H9 (cell line): ENCODE measurements around the gene ZNHIT1. TPM values are rescaled to one million over a fixed set of nuclear protein-coding genes. Genes with fewer than 3 reads are reported as not detected.

Experiments used
- DNase-seq: peaks from one replicate; pipeline ENCODE4 v3.0.0-alpha.2; 2017
- H2AFZ ChIP-seq: one replicate; pipeline ENCODE4 v1.6.1; 2013; ENCODE audit warnings: mild to moderate bottlenecking, low read length, control low read depth, moderate library complexity
- H2AK5ac ChIP-seq: 2 replicates; pipeline ENCODE4 v1.6.1; 2013; ENCODE audit warnings: low read length, control low read depth, mixed read lengths; ENCODE audit not compliant: insufficient read length
- H2BK120ac ChIP-seq: one replicate; pipeline ENCODE4 v1.6.1; 2013; ENCODE audit warnings: low read depth, mild to moderate bottlenecking, low read length, control low read depth, inconsistent platforms; ENCODE audit not compliant: poor library complexity, severe bottlenecking
- H2BK12ac ChIP-seq: 2 replicates; pipeline ENCODE4 v1.6.1; 2013; ENCODE audit warnings: low read length, control low read depth, mixed read lengths, low read depth; ENCODE audit not compliant: insufficient read length
- H2BK15ac ChIP-seq: 2 replicates; pipeline ENCODE4 v1.6.1; 2013; ENCODE audit warnings: low read depth, low read length, control low read depth
- H2BK20ac ChIP-seq: one replicate; pipeline ENCODE4 v1.6.1; 2013; ENCODE audit warnings: low read depth, mild to moderate bottlenecking, low read length, control low read depth, inconsistent platforms; ENCODE audit not compliant: poor library complexity, severe bottlenecking
- H2BK5ac ChIP-seq: 2 replicates; pipeline ENCODE4 v1.6.1; 2013; ENCODE audit warnings: low read length, control low read depth, mixed read lengths; ENCODE audit not compliant: insufficient read length
- H3K14ac ChIP-seq: 2 replicates; pipeline ENCODE4 v1.6.1; 2013; ENCODE audit warnings: low read length, control low read depth; ENCODE audit not compliant: insufficient read depth
- H3K18ac ChIP-seq: 2 replicates; pipeline ENCODE4 v1.6.1; 2013; ENCODE audit warnings: low read depth, mild to moderate bottlenecking, mixed read lengths, low read length, control low read depth; ENCODE audit not compliant: insufficient read length
- H3K23ac ChIP-seq: 2 replicates; pipeline ENCODE4 v1.6.1; 2013; ENCODE audit warnings: low read length, control low read depth, mixed read lengths, low read depth; ENCODE audit not compliant: insufficient read length
- H3K23me2 ChIP-seq: 2 replicates; pipeline ENCODE4 v1.6.1; 2013; ENCODE audit warnings: low read depth, mild to moderate bottlenecking, mixed read lengths, low read length, control low read depth; ENCODE audit not compliant: insufficient read length, poor library complexity, severe bottlenecking
- H3K27ac ChIP-seq: 2 replicates; pipeline ENCODE4 v1.5.1; 2013; ENCODE audit warnings: low read length, control low read depth, mixed read lengths, low read depth; ENCODE audit not compliant: insufficient read length
- H3K27me3 ChIP-seq: 2 replicates; pipeline ENCODE4 v1.6.1; 2013; ENCODE audit warnings: low read length, control low read depth, inconsistent platforms; ENCODE audit not compliant: insufficient read depth
- H3K4ac ChIP-seq: 2 replicates; pipeline ENCODE4 v1.6.1; 2013; ENCODE audit warnings: low read depth, mild to moderate bottlenecking, control low read depth, inconsistent platforms, low read length, moderate library complexity
- H3K4me1 ChIP-seq: 2 replicates; pipeline ENCODE4 v1.6.1; 2013; ENCODE audit warnings: low read length, control low read depth, inconsistent platforms; ENCODE audit not compliant: insufficient read depth
- H3K4me2 ChIP-seq: 2 replicates; pipeline ENCODE4 v1.6.1; 2013; ENCODE audit warnings: low read length, control low read depth, mixed read lengths; ENCODE audit not compliant: insufficient read length, insufficient read depth
- H3K56ac ChIP-seq: 2 replicates; pipeline ENCODE4 v1.6.1; 2013; ENCODE audit warnings: low read depth, mild to moderate bottlenecking, mixed read lengths, low read length, control low read depth; ENCODE audit not compliant: insufficient read length
- H3K79me1 ChIP-seq: 2 replicates; pipeline ENCODE4 v1.6.1; 2013; ENCODE audit warnings: low read depth, mild to moderate bottlenecking, moderate library complexity, low read length, control low read depth, inconsistent platforms; ENCODE audit not compliant: insufficient read depth, poor library complexity, severe bottlenecking
- H3K79me2 ChIP-seq: 2 replicates; pipeline ENCODE4 v1.6.1; 2013; ENCODE audit warnings: low read length, control low read depth, inconsistent platforms; ENCODE audit not compliant: insufficient read depth
- H3K9ac ChIP-seq: 2 replicates; pipeline ENCODE4 v1.6.1; 2013; ENCODE audit warnings: low read length, control low read depth, mixed read lengths; ENCODE audit not compliant: insufficient read length; ENCODE audit errors: extremely low read depth
- H3K9me3 ChIP-seq: one replicate; pipeline ENCODE4 v1.6.1; 2013; ENCODE audit warnings: low read depth, low read length, inconsistent platforms; ENCODE audit not compliant: control insufficient read depth
- H3T11ph ChIP-seq: one replicate; pipeline ENCODE4 v1.6.1; 2013; ENCODE audit warnings: mild to moderate bottlenecking, low read length, control low read depth, inconsistent platforms
- H4K20me1 ChIP-seq: one replicate; pipeline ENCODE4 v1.6.1; 2013; ENCODE audit not compliant: control insufficient read depth, insufficient read length, insufficient read depth
- H4K5ac ChIP-seq: 2 replicates; pipeline ENCODE4 v1.6.1; 2013; ENCODE audit warnings: low read depth, mild to moderate bottlenecking, mixed read lengths, low read length, control low read depth; ENCODE audit not compliant: insufficient read length
- H4K8ac ChIP-seq: replicated peaks from 2 replicates; pipeline ENCODE4 v1.6.1; 2013; ENCODE audit warnings: low read length, control low read depth, mixed read lengths, low read depth; ENCODE audit not compliant: insufficient read length
- H4K91ac ChIP-seq: 2 replicates; pipeline ENCODE4 v1.6.1; 2013; ENCODE audit warnings: low read depth, mild to moderate bottlenecking, moderate library complexity, mixed read lengths, low read length, control low read depth; ENCODE audit not compliant: insufficient read length
- H3K27ac Mint-ChIP-seq, 3 experiments: 2 replicates in 2 of 3; 3 replicates in 1 of 3; pipeline ENCODE4 v1.8.0; 2020 to 2021; ENCODE audit warnings: mixed read lengths in 3 of 3, mild to moderate bottlenecking in 1 of 3, moderate library complexity in 1 of 3
- H3K27me3 Mint-ChIP-seq: 2 replicates; pipeline ENCODE4 v1.8.0; 2021; ENCODE audit warnings: low read depth, mild to moderate bottlenecking, moderate library complexity, mixed read lengths
- H3K36me3 Mint-ChIP-seq, 3 experiments: 2 replicates in 2 of 3; 3 replicates in 1 of 3; pipeline ENCODE4 v1.8.0; 2020 to 2021; ENCODE audit warnings: low read depth in 3 of 3, mixed read lengths in 3 of 3; ENCODE audit not compliant: insufficient read depth in 1 of 3
- H3K4me1 Mint-ChIP-seq, 2 experiments: 2 replicates each; pipeline ENCODE4 v1.8.0; 2020; ENCODE audit warnings: mixed read lengths in 2 of 2
- H3K4me3 Mint-ChIP-seq, 2 experiments: 2 replicates in 1 of 2; 3 replicates in 1 of 2; pipeline ENCODE4 v1.8.0; 2020 to 2021; ENCODE audit warnings: mild to moderate bottlenecking in 2 of 2, mixed read lengths in 2 of 2, moderate library complexity in 1 of 2
- H3K9me3 Mint-ChIP-seq, 2 experiments: 2 replicates in 1 of 2; 3 replicates in 1 of 2; pipeline ENCODE4 v1.8.0; 2020; ENCODE audit warnings: mild to moderate bottlenecking in 2 of 2, mixed read lengths in 2 of 2, moderate library complexity in 1 of 2
- whole genome bisulfite sequencing: extraction: QIAGEN DNeasy Blood & Tissue Kit; methylation state at CpG from one replicate; pipeline ENCODE4 v1.1.7; 2013; ENCODE audit warnings: missing lambda C conversion rate, low lambda C conversion rate, mixed read lengths; ENCODE audit not compliant: insufficient read length; ENCODE audit errors: extremely low coverage; 5-methylcytosine and 5-hydroxymethylcytosine counted together
- total RNA-seq: library from RNA; stranded (reverse); gene quantifications from 2 replicates; pipeline ENCODE4 v1.2.1, GENCODE V29; 2021
- TF ChIP-seq, protein P1 (sequence below): fragments of 200-600 bp; sonication (generic); conservative IDR thresholded peaks from 3 replicates; pipeline ENCODE4 v1.8.0; 2021; ENCODE audit warnings: antibody characterized with exemption, mild to moderate bottlenecking

ZNHIT1 gene
- total RNA-seq, 1 experiment from 2014 or later: 52.7 TPM

DNA sequence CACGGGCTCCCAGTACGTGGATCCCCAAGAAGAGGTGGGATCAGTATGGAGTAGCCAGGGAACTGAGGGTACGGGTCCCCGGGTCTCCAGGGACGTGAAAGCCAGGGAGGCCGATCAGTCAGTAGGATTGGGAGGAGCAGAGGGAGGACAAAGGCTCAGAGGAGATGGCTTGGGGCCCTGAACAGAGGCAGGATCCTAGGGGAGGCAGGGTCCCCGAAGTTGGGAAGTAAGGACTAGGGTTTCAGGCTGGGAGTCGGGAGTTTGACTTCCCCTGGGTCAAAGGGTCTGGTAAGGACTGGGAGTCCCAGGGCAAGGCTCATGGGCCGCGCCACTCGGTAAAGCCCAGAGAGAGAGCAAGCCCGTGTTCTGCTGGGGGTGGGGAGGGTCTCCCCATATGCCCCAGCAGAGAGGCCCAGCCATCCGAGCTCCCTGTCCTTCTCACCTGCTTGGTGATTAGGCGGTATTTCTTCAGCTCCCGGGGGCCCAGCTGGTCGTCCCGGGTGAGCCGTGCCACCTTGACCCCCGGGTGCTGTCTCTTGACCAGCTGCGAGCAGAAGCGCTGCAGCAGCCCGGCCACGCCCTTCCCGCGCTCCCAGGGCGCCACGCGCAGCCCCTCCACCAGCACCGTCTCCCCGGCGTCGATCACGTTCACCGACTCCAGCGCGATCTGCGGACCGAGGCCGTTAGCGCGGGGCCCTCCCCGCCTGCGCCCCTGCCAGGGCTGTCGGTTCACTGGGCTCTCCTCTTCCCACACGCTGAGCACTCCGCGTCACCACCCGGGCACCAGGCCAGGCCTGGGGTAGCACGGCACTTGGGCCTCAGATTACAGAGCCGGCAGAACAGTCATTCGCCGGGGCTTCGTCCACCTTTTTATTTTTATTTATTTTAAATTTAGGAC is 44.9 kb upstream of the ZNHIT1 start:
- Histone ChIP-seq H3K9me3 (no peaks in the 10 kb centered on the region), H4K8ac (no peak overlapping the region), H3K23ac (no peak overlapping the region), H3K18ac (no peak overlapping the region), H3K14ac (no peak overlapping the region), H3K9ac (no peak overlapping the region), H3K27ac (no peak overlapping the region), H2AFZ (no peak overlapping the region), H3K4me1 (peaks cover 8% of the 10 kb centered on the region; the same call in 1 of the 2 replicates), H3K23me2 (peaks cover 36% of the 10 kb centered on the region), H2AK5ac (no peak overlapping the region), H3K4ac (no peak overlapping the region), H3K56ac (no peak overlapping the region), H2BK20ac (no peak overlapping the region), H3K4me2 (peak overlapping the region; percentile 68), H2BK12ac (no peak overlapping the region), H2BK15ac (no peak overlapping the region), H2BK120ac (no peak overlapping the region), H3T11ph (no peak overlapping the region), H4K5ac (no peak overlapping the region), H4K91ac (no peak overlapping the region), H3K27me3 (peaks cover 72% of the 10 kb centered on the region), H3K79me1 (no peaks in the 10 kb centered on the region), H2BK5ac (no peak overlapping the region), H4K20me1 (no peaks in the 10 kb centered on the region), H3K79me2 (no peaks in the 10 kb centered on the region)
- peaks cover 0 to 2% of the 10 kb centered on the region in 2 experiments; a peak in 2 of 5 replicates for H3K9me3 Mint-ChIP-seq
- WGBS: no CpG with 5 or more reads among the region's 53 CpGs
- no peaks in the 10 kb centered on the region for H3K36me3 Mint-ChIP-seq
- peak overlapping the region; percentile 51 to 79 for H3K4me3 Mint-ChIP-seq
- TF ChIP-seq, protein P1, sequence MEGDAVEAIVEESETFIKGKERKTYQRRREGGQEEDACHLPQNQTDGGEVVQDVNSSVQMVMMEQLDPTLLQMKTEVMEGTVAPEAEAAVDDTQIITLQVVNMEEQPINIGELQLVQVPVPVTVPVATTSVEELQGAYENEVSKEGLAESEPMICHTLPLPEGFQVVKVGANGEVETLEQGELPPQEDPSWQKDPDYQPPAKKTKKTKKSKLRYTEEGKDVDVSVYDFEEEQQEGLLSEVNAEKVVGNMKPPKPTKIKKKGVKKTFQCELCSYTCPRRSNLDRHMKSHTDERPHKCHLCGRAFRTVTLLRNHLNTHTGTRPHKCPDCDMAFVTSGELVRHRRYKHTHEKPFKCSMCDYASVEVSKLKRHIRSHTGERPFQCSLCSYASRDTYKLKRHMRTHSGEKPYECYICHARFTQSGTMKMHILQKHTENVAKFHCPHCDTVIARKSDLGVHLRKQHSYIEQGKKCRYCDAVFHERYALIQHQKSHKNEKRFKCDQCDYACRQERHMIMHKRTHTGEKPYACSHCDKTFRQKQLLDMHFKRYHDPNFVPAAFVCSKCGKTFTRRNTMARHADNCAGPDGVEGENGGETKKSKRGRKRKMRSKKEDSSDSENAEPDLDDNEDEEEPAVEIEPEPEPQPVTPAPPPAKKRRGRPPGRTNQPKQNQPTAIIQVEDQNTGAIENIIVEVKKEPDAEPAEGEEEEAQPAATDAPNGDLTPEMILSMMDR: no peak
- peak; percentile 39 for DNase-seq
- no peak overlapping the region for H3K27ac Mint-ChIP-seq
- H3K27me3 Mint-ChIP-seq: peaks cover 100% of the 10 kb centered on the region
- peaks cover 45 to 50% of the 10 kb centered on the region in 2 experiments for H3K4me1 Mint-ChIP-seq
